GM10847 (cell line): ENCODE data around the gene FBXO2.

Experiments
- POLR2A ChIP-seq: IDR thresholded peaks from 2 replicates; pipeline ENCODE4 v1.6.1; 2011; ENCODE audit not compliant: insufficient read length; ENCODE audit errors: extremely low read depth

Gene FBXO2, protein sequence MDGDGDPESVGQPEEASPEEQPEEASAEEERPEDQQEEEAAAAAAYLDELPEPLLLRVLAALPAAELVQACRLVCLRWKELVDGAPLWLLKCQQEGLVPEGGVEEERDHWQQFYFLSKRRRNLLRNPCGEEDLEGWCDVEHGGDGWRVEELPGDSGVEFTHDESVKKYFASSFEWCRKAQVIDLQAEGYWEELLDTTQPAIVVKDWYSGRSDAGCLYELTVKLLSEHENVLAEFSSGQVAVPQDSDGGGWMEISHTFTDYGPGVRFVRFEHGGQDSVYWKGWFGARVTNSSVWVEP

DNA sequence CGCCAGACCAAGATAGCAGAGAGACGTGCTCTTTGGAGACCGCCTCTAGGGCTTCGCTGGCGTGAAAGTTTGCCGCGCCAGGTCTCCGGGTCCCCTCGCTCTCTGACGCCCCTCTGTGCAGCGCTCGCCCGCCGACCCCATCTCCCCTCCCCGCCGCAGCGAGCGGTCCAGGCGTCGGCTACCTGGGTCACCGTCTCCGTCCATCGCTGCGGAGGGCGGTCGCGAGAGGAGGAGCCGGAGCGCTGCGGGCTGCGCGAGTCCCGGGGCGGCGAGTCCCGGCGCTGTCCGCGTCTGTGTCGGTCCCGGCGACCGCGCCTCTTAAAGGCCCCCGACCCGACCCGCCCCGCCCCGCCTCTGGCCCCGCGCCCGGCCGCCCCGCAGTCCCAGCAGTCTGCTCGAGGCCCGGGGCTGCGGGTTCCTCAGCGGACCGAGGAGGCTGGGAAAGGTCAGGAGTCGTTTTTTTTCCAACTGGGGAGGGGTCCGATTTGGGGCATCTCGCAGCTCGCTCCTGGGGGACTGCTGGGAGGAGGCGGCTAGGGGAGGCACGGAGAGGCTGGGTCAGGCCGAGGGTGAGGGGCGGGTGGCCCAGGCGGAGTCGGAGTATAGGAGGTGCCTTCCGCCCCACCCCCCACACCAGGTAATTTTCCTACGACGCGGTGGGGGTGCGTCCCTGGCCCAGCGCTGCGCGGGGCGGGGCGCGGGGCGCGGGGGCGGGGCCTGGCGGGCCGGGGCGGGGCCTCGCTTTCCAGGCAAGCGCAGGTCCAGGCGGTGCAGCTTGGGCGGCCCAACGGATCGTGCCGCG is at the start of gene FBXO2, which contains the start of gene FBXO44:
FBXO2 (minus strand) TSS at position 293 of the 802 bp plus-strand sequence; CDS start at position 204, 89 bp downstream.
FBXO44 (plus strand) TSS at position 741 of the 802 bp plus-strand sequence. CDS start 959 bp downstream, outside the sequence.
- no peak for TF ChIP-seq POLR2A

DNA sequence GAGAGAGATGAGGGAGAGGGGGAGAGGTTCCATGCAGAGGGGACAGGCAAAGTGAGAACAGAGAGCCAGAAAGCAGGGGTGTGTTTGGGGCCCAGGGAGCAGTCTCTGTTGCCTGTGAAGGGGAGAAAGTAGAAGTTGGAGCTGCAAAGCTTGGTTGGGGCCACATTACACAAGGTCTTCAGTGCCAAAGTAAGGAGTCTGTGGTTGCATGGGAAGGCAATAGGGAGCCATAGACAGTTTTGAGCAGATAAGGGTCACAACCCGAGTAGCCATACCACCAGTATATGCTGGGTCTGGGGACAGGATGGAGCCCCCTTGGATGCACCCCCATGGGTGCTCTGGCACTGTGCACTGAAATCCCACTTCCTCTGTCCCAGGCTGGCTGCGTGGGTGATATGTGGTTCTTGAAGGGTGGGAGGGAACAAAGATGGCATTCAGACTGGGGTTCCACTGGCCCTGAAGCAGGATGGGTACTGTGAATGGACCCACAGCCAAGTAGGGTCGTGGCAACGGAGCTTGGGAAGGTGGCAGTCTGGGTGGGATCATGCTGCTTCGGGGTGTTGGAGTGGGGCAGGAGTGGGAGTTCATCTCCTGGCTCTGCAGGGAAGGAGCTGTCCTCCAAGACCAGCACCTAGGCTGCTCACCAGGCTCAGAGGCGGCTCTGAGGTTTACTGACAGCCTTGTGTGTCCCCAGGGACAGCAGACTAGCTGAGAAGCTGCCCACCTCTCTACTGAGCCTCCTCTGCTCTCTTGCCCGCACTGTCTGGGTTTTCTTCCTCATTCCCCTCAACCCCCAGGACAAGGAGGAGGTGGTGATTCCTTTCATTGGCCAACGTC is 49.3 kb upstream of the FBXO2 start:
- no peak for TF ChIP-seq POLR2A

DNA sequence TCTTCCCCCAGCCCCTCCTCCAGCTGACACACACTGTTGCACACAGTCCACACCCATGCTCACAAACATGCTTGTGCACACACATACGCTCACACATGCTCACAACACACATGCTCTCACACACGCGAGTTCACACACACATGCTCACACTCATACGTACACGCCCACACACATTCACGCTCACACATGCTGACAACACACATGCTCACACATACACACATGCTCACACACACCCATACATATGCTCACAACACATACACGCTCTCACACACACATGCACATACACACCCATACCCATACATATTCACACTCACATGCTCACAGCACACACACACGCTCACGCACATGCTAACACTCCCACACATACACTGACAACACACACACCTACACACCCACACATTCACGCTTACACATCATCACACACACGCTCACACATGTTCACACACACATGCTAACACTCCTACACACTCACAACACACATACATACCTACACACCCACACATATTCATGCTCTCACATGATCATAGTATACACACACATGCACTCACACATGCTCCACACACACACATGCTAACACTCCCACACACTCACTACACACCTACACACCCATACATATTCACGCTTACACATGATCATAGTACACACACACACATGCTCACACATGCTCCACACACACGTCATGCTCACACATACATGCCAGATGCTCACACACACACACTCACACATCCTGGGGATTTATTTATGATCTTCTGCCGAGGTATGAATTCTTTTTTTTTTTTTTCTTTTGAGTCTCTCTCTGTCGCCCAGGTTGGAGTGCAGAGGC is 48.0 kb upstream of the FBXO2 start:
- TF ChIP-seq POLR2A: no peak

DNA sequence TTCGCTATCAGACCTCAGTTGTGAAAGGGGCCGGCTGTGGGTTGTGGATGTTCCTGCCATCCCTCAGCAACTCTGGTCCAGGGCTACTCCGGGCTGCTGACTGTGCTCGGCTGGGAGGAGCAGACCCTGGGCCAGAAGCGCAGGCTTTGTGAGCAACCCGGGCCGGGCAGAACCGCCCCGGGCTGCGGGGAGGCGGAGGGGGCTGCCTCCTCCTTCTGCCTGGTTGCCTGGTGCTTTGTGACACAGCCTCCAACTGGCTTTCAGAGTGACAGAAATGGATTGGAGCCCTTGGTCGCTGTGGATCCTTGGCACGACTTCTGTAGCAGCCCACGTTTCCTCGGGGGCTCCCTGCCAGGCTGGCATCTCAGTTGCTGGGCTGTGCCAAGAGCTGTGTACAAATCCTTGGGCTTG is 47.3 kb upstream of the FBXO2 start:
- no peak for TF ChIP-seq POLR2A

DNA sequence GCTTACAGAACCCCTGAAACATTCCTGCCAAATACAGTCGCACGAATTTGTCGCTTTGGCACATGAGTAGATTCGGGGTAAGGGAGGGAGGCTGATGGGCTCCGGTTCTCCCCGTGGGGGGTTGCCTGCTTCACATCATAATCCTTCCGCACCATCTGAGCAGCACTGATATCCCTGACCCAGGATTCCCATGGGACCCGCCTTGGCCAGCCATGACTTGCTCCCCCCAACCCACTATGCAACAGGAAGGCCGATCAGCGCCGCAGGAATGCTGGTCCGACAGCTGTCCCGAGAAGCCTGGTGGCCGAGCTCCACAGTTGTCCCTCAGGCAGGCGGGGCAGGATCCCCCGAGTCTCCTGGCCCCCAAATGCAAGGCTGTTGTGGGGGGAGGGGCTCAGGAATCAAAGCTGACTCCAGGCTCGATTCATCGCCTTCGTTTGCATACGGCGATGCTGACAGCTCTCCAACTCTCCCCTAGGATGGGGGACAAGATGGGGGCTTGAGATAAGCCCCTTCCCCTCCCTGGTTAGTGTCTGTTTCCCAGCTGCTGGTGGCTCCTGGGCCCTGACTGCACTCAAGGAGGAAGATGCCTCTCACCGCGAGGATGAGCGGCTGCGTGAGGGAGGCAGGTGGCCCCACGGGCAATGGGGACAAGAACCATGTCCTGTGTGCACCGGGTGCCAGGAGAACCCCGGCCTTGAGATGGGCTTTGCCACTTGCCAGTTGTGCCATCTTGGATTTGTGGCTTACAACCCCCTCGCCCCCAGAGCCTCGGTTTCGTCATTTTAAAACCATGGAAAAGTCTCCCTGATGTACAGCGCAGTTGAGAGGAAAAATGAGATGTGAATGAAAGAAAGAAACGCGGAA is 46.6 kb upstream of the FBXO2 start:
- no peak for TF ChIP-seq POLR2A

DNA sequence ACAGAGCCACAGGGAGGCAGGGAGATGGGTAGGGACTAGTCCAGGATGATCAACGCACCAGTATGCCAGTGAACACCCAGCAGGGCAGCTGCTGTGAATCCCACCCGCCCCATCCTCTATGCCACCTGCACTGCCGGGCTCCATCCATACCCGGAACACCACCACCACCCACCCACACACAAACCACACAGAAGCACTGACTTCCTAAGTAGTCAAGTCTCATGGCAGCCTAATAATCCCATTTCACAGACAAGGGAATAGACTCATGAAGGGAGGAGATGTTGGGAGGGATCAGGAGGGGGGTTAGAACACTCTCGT is 43.6 kb upstream of the FBXO2 start:
- TF ChIP-seq POLR2A: no peak

DNA sequence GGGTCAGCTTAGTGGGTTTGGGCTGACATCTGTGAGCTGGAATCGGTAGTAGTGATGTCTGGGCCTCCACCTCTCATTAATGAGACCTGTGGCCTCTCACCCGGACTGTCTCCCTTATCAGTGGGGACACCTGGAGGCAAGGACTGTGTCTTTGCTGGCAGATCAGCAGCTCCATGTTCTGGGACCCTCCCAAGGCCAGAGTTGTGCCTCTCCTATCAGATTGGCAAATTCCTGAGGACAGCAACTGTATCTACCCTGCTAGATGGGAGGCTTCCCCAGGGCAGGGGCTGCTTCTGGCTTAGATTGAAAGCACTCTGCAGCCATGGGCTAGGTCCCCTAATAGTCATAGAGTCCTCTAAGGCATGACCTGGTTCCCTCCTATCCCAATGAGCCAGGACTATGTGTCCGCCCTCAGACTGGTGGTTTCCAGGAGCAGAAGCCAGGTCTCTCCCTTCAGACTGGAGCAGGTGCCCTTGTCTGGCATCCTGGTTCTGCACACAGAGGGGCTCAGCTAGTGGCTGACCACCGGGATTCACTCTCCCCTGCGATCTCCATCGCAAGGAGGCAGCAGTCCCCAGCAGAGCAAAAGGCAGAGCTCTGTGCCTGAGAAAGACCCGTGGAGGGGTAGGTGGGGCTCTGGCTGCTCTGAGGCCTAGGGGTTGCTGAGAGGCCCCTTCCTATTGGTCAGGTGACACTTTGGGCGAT is 43.1 kb upstream of the FBXO2 start:
- no peak for TF ChIP-seq POLR2A

DNA sequence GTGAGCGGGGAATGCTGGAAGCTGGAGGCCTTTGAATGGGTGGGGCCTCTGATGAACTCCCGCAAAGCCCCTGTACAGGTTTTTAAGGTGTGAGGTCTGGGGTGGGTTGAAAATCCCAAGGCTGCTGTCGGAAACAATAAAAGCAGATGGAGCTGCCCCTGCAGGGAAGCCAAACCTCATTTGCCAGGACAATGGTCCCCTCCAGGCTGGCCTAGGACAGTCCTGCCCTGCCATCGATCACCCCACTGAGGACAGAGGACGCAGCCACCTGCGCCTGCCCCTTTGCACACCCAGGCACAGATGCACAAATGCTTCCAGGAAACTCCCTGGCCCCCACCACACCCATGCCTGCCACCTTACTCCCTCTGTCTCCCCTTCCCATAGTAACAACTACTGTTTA is 41.6 kb upstream of the FBXO2 start:
- no peak for TF ChIP-seq POLR2A

DNA sequence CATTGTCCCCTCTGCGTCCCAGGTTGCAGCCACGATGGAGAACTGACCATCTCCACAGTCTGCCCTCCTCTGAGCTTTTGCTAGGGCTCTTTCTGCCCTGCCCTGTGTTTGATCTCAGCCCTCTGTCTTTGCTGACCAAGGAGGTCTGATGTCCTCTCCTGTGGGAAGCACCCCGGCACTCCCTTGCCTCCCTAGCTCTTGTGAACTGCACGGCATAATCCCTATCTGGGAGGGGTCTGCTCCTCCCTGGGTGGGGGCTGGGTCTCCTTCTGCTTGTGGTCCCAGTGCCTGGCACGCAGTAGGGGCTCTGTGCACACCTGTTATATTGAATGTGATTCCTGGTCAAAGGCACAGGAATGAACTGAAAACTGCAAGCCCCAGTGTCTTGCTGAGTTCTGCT is 39.7 kb upstream of the FBXO2 start:
- no peak for TF ChIP-seq POLR2A

DNA sequence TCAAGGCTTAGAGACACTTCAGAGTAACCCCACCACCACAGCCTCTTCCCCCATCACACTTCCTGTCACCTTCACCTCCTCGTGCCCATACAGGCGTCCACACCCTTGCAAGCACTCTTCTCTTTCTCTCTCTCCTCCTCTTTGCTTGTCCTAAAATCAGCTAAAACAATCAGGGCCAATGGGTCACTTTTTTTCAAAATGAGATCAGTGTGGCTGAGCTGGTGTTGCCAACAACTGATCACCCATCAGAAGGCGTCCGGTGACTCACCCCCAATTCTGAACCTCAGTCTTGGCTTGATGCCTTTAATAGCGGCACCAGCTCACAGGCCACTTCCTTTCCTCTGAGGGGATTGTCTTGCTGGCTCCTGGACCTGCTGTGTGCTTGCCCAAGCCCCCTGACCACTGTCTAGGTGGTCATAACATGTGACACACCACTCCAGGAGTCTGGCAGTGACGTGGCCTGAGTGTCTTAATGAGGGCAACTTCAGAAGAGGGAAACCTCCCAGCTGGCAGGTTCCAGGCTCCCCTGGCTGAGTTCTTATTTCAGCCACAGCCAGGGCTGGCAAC is 38.9 kb upstream of the FBXO2 start:
- TF ChIP-seq POLR2A: no peak

DNA sequence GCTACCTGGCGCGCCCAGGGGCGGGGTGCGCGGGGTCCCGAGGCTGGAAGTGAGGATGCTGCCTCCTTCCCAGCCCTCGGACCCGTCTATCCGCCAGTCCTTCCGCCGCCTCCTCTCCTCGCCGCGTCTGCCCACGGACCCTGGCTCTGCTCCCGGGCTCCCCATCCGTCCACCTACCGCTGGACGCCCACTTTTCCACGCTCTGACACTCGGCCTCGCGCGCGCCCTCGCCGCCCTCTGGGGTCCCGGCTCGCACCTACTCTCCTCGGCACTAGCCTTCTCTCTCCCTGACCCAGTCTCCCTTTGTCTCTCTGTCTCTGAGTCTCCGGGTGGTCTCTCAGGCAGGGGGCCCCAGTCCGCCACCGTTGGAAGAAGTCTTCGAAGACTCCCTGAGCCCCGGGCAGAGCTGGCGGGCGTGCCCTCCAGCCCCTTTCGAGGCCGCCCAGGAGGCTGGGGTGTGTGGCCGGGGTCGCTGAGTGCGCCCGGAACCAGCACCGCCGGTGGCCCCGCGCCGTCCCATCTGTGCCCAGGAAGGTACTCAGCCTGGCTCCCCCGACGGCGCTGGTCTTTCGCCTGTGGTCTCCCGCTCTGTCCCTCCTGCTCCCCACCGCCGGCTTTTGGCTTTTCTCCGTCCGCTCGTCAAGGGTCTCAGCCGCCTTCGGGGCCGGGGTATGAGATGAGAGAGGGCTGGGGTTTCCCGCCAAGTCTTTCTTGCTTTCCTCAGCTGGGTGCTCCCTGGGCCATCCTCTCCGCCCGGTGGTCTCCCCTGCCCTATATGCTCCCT is 37.9 kb upstream of the FBXO2 start:
- TF ChIP-seq POLR2A: no peak

DNA sequence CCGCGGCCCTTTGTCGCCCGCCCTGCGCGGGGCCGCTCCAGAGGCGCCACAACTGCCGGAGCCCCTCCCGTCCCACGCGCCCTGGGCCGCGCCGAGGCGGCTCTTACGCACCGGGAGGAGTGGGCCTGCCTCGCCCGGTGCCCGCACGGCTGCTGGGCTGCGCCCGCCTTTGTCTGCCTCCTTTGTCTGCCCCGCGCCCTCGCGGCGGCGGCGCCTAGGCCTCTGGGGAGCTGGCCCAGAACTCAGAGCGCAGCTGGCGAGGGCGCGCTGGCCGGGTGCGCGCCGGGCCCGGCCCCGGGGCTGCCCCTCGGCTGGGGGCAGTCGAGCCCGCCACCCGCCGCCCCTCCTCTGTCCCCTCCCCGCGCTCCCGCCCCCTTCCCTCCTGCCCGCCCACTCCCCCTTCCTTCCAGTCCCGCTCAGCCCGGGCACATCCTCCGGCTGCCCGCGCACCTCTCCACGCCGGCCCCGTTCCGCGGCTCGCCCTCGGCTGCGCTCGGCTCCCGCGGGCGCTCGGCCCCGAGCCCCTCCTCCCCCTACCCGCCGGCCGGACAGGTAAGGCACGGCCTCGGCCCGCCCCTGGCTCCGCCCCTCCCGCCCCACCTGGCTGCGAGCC is 37.2 kb upstream of the FBXO2 start, which contains the start of gene DRAXIN:
DRAXIN (plus strand) TSS at position 409 of the 613 bp plus-strand sequence. CDS start 14,549 bp downstream, outside the sequence.
- TF ChIP-seq POLR2A: no peak
